ENCODE results near the gene ZNF546. TPM values are rescaled to one million over a fixed set of nuclear protein-coding genes. Genes with fewer than 3 reads are reported as not detected.
A peak's percentile ranks its signal among the peaks of the same experiment; 100 is the strongest.

Gene ZNF546
- total and polyA plus RNA-seq, 12 donors = 0.72 to 13.5 (median 7.6) TPM

DNA sequence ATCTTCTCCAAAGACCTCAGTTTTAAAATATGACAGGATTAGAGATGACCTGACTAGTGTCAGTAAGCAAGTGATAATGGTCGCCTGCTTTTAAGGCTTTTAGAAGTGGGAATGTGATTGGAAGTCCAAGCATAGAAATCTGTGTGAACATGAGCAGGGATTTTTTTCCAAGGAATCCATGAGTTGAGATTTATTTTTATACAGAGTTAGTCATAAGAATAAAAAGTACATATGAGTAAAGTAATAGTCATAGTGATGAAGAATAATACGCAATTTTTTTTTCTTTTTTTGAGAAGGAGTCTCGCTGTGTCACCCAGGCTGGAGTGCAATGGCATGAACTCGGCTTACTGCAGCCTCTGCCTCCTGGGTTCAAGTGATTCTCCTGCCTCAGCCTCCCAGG is 1.6 kb downstream of the ZNF546 start:
- intact Hi-C loops (cut with DNase I) = no loop called here
- no peak for TF ChIP-seq CTCF (IDR thresholded peaks at IDR 0.05)
- no peak for DNase-seq
- peaks cover 0 to 24% (median 18%) of the 10 kb centered on the region in 9 donors for H3K4me1 ChIP-seq
- H3K27ac ChIP-seq = no peak overlapping the region
- WGBS, 2 donors = 96 to 97% methylated on average over 4 of the region's 4 CpGs
- no peak overlapping the region for H3K4me3 ChIP-seq
- no peaks in the 10 kb centered on the region for H3K27me3 ChIP-seq
- peaks cover 0 to 8% (median 0%) of the 10 kb centered on the region in 11 donors for H3K9me3 ChIP-seq
- no peak for ATAC-seq
- H3K36me3 ChIP-seq = peaks cover 0 to 32% (median 0%) of the 10 kb centered on the region in 9 donors

- ATAC-seq = peak in 7 of 8 donors; percentile 33 to 84 (median 80)
- H3K27ac ChIP-seq = peak overlapping the region in 7 of 10 donors; percentile 52 to 82 (median 68)
These were observed 8.9 kb downstream of the ZNF546 start for GRCh38 chr19:40005691-40006272.

DNA sequence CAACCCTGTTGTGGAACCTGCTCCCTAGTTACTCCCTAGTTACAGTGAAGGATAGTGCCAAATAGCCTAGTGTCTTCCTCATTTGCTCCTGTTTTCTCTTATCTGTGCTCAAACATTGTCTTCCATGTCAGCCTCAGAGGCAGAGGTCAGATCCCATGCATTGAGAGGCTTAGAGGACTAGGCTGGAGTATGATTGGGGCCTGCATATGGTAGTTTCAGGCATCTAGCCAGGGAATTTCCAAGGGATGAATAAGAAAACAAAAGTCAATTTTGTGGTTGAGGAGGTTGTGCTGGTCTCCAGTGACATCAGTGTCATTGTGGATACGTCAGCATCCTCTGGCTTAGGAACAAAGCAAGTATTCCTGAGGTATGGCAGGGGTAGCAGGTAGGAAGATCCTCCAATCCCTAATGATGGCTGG is 9.4 kb downstream of the ZNF546 start:
- Histone ChIP-seq H3K27me3 (no peaks in the 10 kb centered on the region), H3K9me3 (peaks cover 0 to 24% (median 3%) of the 10 kb centered on the region in 11 donors), H3K27ac (peak overlapping the region in 7 of 10 donors; percentile 52 to 82 (median 68)), H3K36me3 (peaks cover 0 to 55% (median 43%) of the 10 kb centered on the region in 9 donors), H3K4me3 (no peak overlapping the region), H3K4me1 (peaks cover 0 to 20% (median 7%) of the 10 kb centered on the region in 9 donors)
- TF ChIP-seq CTCF (IDR thresholded peaks at IDR 0.05) = no peak
- DNase-seq = peak in 1 of 2 donors; percentile 8
- WGBS, 2 donors = 55 to 60% methylated on average over 1 of the region's 1 CpG
- ATAC-seq = peak in 6 of 8 donors; percentile 16 to 72 (median 50)
- intact Hi-C loops (cut with DNase I) = loop anchor here in 3 of 10 donors (10.0 kb wide), 1 partner anchor 49 kb away; the partner anchor contains the start of gene ZNF780B (in 3 of the 3)

More at GRCh38 chr19:40005691-40006272, 8.9 kb downstream of the ZNF546 start:
- intact Hi-C loops (cut with DNase I) = loop anchor here in 3 of 10 donors (10.0 kb wide), 1 partner anchor 49 kb away; the partner anchor contains the start of gene ZNF780B (in 3 of the 3)
- Histone ChIP-seq H3K9me3 (peaks cover 0 to 19% (median 3%) of the 10 kb centered on the region in 11 donors), H3K27me3 (no peaks in the 10 kb centered on the region), H3K36me3 (peaks cover 0 to 53% (median 38%) of the 10 kb centered on the region in 9 donors), H3K4me3 (no peak overlapping the region), H3K4me1 (peaks cover 0 to 20% (median 7%) of the 10 kb centered on the region in 9 donors)
- no peak for TF ChIP-seq CTCF (IDR thresholded peaks at IDR 0.05)
- DNase-seq = peak in 1 of 2 donors; percentile 9
- WGBS, 2 donors = 55 to 60% methylated on average over 4 of the region's 4 CpGs

- no peak for ATAC-seq
- H3K4me1 ChIP-seq = peaks cover 0 to 19% (median 7%) of the 10 kb centered on the region in 9 donors
- intact Hi-C loops (cut with DNase I) = loop anchor here in 3 of 10 donors (10.0 kb wide), 1 partner anchor 45 kb away; the partner anchor contains the start of gene ZNF780B (in 3 of the 3)
- TF ChIP-seq CTCF (IDR thresholded peaks at IDR 0.05) = no peak
- no peaks in the 10 kb centered on the region for H3K27me3 ChIP-seq
- no peak overlapping the region for H3K4me3 ChIP-seq
- no peak for DNase-seq
- H3K36me3 ChIP-seq = peaks cover 0 to 86% (median 73%) of the 10 kb centered on the region in 9 donors
- no peak overlapping the region for H3K27ac ChIP-seq
- H3K9me3 ChIP-seq = peaks cover 0 to 58% (median 21%) of the 10 kb centered on the region in 11 donors
These were observed 12.8 kb downstream of the ZNF546 start for GRCh38 chr19:40009674-40010073.
